ENCODE measurements around the gene PPTC7. TPM values are rescaled to one million over a fixed set of nuclear protein-coding genes. Genes with fewer than 3 reads are reported as not detected.

PPTC7 gene
- total and polyA plus RNA-seq, 2 of the 8 experiments (the other 6 are each of a cell fraction or from before 2014, with no cell fraction given) = 8.1 to 15.9 TPM

GRCh38 chr12:110538869-110539622 is 44.1 kb downstream of the PPTC7 start (continued):
- TF ChIP-seq CHD7 (IDR thresholded peaks at IDR 0.05; ENCODE audit: insufficient replicate concordance, low read length) = no peak
- no peak for TF ChIP-seq CHD2 (IDR thresholded peaks at IDR 0.05; ENCODE audit: low read length)
